ENCODE measurements around the gene ITPK1.

ITPK1 gene

DNA sequence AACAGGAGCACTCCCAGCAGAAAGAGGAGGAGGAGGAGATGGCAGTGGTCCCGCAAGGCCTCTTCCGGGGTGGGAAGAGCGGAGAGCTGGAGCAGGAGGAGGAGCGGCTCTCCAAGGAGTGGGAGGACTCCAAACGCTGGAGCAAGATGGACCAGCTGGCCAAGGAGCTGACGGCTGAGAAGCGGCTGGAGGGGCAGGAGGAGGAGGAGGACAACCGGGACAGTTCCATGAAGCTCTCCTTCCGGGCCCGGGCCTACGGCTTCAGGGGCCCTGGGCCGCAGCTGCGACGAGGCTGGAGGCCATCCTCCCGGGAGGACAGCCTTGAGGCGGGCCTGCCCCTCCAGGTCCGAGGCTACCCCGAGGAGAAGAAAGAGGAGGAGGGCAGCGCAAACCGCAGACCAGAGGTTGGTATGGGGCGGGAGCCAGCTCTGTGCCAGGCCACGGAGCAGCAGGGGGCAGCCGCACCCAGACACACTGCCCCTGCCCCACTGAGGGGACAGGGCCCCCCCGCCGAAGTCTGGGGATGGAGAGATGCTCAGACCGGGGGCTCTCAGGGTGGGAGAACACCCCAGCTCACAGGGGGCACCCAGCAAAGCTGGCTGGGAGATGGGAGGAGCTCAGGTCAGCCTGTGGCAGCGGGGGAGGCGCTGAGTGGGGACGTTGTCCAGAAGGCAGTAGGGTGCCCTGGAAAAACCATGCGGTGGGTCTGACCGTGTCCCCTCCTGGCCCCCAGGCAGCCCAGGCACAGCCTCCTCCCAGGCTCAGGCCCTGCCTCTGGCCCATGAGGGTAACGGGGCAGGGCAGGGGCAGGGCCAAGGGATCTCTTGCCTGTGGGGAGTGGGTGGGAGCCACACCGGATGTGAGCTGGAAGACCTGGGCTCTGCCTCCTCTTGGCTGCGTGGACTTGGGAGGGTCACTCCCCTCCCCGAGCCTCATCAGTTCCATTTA, 183.0 kb downstream of the ITPK1 start:
- DNase-seq = no peak

DNA sequence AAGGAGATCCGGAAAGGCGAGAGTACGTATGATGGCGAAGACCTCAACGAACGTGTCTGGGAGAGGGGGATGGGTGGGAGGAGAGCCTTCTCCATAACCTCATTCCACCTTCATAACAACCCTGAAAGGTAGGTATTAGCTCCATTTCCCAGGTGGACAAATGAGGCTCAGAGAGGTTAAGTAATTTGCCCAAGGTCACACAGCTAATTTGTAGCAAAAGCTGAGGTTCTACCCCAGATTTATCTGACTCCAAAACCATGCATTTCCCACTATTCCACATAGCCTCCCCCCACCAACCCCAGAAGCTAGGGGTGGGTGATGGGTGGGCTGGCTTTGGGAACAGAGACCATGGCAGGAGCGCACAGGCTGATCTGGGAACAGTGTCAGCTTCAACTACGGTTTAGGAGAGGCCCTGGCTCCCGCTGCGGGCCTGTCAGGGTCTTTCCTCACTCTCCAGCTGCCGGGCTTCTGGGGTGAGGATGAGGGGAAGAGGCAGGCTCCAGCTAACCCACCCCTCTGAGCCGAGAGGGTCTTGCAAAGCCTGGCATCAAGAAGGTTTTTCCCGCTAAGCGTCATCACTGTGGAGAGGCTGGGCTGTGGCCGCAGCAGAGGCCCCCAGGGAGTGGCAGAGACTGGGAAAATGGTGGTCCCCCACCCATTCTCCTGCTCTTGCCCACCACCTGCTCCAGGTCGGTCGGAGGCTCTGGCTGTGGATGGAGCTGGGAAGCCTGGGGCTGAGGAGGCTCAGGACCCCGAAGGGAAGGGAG, 183.9 kb downstream of the ITPK1 start:
- DNase-seq = no peak

DNA sequence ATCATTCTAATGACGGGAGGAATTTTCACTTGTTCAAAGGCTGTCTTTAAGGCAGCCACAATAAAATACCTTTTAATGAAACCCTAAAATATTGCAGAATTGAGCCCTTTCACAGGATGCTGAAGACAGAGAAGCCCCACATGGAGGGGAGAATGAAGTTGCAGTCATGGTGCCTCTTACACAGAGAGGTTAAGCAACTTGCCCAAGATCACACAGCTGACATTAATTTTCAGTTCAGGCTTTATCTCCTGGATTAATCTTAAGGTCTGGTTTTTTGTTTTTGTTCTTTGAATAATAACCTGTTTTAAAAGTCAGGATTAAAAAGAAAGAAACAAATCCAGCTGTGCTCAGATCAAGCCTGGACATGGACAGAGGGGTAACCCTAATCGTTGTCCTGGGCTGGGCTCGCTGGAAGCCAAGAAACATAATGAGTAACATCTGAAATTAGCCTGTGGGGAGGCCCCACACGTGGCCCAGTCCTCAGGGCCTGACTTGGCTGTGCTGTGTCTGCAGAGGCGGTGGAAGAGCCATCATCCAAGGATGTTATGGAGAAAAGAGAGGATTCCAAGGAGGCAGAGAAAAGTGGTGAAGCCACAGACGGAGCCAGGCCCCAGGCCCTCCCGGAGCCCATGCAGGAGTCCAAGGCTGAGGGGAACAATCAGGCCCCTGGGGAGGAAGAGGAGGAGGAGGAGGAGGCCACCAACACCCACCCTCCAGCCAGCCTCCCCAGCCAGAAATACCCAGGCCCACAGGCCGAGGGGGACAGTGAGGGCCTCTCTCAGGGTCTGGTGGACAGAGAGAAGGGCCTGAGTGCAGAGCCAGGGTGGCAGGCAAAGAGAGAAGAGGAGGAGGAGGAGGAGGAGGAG, 184.8 kb downstream of the ITPK1 start:
- DNase-seq = no peak

DNA sequence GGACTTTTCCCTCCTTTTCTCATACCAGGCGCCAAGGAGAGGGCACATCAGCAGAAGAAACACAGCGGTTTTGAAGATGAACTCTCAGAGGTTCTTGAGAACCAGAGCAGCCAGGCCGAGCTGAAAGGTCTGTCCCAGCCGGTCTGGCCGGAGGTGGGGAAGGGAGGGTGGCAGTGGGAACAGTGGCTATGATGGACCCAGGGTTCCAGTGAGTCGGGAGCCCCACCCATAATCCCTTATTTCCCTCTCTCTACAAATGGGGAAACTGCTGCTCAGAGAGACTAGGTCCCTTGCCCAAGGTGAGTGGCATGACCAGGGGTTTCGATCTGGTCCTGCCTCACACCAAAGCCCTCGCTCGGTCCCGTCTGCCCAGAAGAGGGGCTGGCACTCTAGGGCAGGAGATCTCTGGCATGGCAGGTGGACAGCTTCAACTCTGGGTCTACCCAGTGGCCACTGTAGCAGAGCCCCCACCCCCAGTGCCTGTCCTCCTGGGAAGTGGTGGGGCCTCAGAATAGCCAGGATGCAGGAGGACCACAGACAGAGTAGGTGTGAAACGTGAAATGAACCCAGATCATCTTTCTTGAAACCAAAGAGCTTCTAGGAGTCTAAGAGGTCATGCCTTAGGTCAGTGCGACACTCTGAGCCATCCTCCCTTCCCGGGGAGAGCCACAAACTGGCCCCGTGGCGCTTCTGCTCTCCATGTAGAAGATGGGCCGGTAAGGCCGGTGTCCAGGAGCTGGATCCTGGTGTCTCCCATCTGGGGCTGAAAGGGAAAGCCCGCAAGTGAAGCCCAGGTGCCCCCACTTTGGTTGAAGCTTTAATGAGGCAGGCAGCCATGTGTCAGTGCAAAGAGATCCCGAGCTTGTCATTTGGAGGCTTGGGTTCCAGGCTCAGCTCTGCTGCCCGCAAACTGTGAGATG, 185.8 kb downstream of the ITPK1 start:
- DNase-seq = no peak

DNA sequence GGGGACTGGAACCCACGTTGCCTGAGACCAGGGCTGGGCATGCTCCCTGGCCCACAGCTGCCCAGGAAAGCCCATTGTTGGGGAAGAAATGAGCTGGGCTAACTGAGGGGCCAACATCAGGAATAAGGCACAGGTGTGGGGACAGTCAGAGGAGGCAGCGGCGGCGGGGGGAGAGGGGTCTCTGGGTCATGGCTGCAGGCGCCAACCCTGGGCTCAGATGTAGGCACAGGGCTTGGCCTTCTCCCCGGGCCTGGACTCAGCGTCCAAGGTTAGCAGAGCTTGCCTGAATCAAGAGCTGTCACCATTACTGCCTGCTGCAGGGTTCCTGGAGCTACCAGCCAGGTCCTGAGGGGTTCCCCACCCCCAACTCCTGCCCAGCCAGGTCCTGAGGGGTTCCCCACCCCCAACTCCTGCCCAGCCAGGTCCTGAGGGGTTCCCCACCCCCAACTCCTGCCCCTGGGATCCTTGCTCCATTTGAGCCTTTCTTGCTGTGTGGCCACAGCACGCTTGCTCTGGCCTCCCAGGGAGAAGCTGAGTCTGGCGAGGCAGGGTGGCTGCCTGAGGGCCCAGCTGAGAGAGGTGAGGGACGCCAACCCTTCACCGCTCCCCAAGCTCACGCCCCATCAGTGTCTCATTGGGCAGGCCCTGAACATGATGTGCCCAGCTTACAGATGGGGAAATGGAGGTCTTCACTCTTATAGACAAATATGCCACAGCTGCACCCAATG, 186.6 kb downstream of the ITPK1 start:
- DNase-seq = no peak

DNA sequence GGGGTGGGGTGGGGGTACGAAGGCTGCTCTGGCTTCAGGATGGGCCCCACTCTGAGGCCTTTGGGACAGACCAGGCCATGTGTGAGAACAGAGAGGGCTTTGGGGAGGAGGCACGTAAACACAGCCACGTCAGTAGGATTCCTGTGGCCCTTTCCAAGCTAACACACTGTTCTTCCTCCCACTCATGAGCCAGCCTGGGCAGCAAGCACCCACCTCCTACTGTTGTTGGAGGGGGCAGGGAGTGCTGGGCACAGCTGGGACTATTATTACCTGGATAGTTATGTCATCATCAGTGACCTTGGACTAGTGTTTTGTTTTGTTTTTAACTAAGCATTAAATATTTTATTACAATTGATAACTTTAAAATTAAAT, 187.5 kb downstream of the ITPK1 start:
- no peak for DNase-seq

DNA sequence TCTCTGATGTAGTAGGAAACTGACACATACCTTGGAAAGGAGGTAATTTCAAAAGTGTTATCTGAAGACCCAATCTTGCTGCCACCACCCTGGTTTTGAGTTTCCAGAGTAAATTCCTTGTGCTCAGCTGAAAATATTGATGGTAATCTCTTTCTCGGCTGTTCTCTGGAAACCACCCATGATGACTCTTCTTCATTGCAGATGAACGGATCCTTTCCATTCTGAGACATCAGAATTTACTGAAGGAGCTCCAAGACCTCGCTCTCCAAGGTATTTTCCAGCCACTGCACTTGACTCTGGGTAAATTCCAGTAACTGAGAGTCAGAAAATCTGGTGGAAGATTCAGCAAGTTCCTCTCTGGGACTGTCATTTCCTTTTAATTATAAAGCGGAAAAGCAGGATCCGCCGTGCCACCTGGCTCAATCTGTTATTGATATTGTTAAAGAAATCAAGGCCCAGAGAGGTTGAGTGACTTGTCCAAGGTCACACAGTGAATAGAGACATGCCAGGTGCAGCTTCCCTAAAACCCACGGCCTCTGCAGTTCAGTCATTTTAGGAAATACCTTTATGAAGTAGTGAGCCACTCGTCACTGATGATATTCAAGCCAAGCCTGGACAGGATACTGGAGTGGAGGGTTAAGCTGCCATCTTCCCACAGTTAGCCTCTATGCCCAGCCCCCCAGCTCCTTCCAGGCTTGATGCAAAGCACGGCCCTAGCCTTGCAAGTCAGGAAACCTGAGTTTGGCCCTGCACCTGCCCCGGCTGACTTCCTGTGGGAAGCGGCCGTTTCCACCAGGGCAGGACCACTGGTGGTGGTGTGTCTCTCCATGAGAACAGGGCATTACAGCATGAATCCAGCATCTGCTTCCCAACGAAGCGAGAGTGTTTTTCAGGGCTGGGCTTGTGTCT, 188.1 kb downstream of the ITPK1 start:
- no peak for DNase-seq

DNA sequence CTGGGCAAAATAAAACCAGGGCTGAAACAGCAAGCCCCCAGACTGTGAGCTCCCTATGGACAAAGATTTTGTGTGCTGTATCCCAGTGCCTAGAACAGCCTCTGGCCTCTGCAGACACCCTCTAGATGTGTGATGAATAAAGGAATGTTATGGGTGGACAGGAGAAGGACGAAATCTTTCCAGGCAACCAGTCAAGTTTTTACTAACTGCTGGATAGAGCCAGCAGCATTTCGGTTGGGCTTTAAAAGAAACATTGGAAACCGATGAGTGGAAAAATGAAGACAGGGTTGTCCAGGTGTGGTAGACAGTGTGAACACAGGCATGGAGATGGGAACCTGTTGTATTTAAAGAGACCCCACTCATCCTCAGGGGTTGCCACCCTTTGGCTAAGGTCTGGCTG, 188.8 kb downstream of the ITPK1 start:
- no peak for DNase-seq

DNA sequence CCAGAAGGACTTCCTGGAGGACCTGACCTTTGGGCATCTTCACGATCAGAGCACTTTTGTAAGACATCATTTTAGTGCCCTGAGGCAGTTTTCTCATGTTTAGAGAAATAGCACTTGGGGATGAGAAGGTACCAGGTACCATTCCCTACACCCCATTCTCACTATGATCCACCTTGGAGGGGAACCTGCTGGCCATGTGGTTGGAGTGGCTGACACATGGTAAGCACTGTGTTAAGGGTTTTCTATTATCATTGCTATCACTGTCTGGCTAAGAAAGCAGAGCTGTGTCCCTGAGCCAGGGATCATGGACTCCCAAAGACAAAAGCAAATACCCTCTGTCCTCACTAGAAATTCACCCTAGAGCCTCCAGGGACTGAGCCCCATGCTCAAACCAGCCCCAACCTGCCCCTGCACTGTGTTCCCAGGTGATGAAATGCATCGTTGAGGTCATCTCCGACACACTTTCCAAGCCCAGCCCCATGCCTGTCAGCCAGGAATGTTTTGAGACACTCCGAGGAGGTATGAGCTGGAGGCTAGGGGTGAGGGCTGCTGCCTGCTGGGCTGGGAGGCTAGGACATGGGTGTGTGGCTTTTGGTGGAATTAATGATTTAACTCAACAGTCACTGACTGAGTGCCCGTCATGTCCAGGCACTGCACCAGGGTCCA, 189.4 kb downstream of the ITPK1 start:
- DNase-seq = no peak

DNA sequence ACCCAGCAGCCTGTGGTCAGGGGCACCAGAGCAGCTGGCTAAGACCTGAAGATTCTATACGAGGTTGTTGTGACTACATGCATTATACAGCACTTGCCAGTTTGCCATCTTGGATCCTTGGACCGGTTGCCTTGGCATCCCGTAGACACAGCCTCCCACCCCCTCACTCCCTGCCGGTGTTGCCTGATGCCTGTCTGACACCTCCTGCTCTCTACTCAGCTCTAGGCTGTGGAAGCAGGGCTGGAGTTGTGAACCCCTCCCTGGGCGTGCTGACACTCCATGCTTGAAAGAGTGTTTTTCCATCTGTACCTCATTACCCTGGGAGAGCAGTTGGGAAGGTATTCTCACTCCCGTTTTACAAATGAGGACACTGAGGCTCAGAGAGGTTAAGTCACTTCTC, 190.3 kb downstream of the ITPK1 start:
- no peak for DNase-seq

DNA sequence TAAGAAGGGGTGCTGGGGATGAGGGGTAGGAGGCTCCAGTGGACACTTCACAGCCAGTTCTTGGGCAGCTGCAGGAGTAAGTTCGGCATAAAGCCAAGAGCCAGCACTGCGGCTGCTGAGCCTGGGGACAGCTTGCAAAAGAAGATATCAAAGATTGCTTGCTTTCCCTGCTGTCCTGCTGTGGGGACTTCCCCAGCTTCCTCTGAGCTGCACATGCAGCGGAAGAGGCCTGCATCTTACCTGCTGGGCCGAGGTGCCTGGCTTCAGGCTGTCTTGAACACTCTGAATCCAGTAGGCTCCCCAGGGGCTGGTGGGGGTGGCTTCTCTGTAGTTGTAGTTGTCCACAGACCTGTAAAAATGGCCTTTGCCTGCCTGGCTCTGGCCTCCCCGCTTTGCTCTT, 191.5 kb downstream of the ITPK1 start:
- no peak for DNase-seq

DNA sequence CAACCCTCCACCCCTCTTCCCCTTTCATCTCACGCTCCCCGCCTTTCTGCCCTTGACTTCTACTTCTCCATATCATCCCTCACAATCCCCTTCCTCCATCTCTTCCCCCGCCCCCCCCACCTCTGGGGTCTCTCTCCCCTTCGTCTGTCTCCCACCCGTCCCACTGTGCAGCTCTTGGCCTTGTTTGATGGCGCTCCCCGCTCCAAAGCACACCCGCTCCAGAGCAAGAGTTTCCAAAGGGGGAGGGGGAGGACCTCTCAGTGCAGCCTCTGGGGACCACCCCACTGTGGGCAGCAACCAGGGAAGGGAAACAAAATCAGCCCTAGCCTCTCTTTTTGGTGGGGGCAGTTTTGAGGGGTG, 192.0 kb downstream of the ITPK1 start:
- DNase-seq = no peak

DNA sequence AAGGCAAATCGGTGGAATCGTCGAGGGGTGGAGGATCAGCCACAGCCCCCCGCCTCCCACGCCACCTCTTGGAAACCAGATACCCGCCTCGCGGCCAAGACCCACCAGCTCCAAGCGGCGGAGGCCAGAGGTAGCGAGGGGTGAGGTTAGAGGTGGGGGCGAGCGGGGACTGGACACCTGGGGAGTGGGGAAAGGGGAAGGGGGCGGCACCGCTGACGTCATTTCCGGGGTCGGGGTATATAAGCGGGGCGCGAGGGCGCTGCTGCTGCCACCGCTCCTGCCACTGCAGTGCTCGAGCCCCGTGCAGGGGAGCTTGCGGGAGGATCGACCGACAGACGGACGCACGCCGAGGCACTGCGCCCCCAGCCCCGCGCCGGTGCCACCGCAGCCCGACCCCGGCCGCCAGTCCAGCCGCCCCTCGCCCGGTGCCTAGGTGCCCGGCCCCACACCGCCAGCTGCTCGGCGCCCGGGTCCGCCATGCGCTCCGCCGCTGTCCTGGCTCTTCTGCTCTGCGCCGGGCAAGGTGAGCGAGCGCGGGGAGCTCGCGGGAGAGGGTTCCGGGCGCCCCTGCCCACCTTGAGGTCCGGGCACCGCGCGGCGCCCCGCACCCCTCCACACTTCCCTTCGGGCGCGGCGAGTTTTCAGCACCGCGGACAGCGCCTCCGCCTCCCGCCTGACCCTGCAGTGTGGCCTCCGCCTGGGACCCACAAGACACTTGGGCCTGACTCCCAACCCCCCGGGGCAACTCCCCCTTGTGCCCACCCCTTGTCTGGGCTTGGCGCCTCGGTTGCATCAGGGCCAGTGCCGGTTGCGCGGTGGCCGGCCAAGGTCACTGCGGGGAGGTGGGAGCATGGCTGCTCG, 192.6 kb downstream of the ITPK1 start, which contains the start of gene CHGA:
Gene CHGA (plus strand): TSS at position 268 of the 861 bp plus-strand sequence. CDS start 210 bp downstream, at position 478.
- peak; percentile 45 for DNase-seq

DNA sequence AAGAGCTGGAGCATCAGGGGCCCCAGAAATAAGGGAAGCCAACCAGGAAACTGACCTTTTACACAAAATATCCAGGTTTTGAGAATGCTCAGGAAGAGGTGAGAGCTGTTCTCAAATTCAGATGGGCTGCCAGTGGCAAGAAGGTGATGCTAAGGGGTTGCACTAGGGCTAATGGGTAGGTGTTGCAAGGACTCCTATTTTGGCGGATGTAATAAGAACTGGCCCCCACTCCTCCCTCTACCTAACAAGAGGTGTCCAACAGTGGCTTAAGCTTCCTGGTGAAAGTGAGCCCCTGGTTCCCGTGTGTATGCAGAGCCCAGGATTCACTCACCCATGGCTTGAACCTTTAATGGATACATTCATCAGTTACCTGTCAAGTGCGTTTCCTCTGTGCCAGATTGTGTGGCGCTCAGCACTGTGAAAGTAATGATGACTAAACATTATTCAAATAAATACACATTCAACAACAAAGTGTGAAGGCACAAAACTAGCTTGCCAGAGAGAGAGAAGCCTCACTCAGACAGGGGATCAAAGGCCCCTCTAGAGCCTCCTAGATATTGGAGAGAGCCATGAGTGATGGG, 193.5 kb downstream of the ITPK1 start:
- no peak for DNase-seq

DNA sequence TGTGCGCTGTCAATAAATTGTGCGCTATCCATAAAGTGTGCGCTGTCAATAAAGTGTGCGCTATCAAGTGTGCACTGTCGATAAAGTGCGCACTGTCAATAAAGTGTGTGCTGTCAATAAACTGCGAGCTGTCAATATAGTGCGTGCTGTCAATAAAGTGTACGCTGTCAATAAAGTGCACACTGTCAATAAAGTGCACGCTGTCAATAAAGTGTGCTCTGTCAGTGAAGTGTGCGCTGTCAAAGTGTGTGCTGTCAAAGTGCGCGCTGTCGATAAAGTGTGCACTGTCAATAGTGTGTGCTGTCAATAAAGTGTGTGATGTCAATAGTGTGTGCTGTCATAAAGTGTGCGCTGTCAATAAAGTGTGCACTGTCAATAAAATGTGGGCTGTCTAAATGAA, 195.7 kb downstream of the ITPK1 start:
- no peak for DNase-seq

DNA sequence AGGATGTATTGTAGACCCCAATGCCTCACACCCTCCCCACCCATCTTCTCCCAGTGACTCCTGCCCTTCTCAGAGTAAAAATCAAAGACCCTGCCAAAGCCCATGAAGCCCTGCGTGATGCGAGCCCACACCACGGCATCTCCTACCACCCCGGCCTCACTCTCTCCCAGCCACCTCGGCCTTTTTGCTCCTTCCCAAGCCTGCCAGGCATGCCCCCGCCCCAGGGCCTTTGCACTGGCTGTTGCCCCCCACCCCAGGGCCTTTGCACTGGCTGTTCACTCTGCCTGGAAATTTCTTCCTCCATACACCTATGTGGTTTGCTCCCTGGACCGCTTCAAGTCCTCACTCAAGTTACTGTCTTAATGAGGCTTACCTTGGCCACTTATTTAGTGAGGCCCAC, 197.8 kb downstream of the ITPK1 start:
- DNase-seq = no peak

DNA sequence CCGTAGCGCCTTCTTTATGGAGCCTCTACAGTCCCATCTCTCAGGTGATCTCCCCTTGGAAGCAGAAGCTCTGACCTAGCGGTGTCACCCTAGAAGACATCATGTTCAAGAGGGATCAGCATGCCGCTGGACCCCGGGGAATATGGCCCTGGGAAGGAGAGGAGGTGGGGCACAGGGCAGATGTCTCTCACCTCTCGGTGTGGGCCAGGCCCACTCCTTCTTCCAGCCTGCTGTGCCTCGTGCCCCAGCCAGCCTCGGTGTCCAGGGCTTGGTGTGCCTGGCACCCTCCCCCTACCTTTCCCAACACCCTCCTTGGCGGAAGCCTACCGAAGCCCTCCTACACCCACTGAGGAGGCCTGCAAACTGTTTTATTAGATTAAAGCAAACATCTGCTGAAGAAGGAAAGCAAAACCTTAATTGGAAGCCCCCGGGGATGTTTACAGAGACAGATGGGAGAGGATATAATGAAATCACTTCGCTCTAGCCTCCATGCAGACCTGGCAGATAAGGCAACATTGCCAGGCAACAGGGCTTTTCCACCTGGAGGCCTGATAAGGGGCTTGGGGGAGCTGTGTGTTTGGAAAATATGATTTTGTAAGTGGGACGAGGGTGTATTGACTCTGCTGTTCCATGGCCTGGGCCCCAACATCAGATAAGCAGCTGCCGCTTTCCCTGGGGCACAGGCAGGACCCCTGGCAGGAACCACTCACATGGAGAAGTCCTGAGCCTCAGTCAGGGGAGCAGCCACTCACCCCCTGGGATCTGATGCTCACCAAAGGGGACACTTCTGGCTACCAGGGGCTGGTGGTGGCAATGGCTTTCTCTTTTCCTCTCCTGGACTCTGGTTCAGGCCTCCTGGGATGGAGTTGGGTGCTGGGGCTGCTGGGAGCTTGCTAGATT, 198.4 kb downstream of the ITPK1 start:
- DNase-seq = no peak
